Esophagus muscularis mucosa (tissue), 4 donors: ENCODE data around the gene ANKS1B.

ENCODE experiments used
- EP300 ChIP-seq: sonication (generic); formaldehyde crosslinking; IDR thresholded peaks from one replicate; pipeline ENCODE4 v1.6.1; 2017; ENCODE audit warnings: antibody characterized with exemption
- POLR2A ChIP-seq: fragments of 450-650 bp; IDR thresholded peaks from one replicate; pipeline ENCODE4 v1.6.1; 2017; ENCODE audit warnings: antibody characterized with exemption, moderate library complexity, mild to moderate bottlenecking, low read depth
- POLR2AphosphoS5 ChIP-seq, 2 donors: sonication (generic); formaldehyde crosslinking; IDR thresholded peaks; one replicate each; pipeline ENCODE4 v1.6.1; 2017; ENCODE audit warnings: antibody characterized with exemption in 2 of 2
- TF ChIP-seq, protein P1 (sequence below), 3 experiments: fragments of 200-600 bp in 2 of 3; fragments of 450-650 bp in 1 of 3; sonication (generic) in 2 of 3; IDR thresholded peaks; one replicate each; pipeline ENCODE4 v1.5.1; 2017 to 2019; ENCODE audit warnings: antibody characterized with exemption in 3 of 3, mild to moderate bottlenecking in 2 of 3, moderate library complexity in 1 of 3

DNA sequence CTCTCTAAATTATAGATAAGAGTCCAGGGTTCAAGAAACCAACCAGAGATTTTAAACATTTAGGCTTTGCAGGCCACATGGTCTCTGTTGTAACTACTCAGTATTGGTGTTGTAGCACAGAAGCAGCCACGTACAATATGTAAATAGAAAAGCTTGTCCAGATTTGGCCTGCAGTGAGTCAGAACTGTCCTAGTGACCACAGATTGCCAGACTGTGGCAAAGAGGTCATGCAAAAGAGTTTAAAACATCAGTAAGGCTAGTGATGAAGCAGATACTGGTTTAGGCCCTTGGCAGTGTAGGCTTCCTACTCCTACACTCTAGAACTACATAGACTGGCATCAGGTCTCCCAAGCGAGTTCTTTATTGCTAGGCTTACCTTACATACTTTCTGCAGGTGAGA lies 454.8 kb downstream of the ANKS1B start:
- TF ChIP-seq, protein P1, sequence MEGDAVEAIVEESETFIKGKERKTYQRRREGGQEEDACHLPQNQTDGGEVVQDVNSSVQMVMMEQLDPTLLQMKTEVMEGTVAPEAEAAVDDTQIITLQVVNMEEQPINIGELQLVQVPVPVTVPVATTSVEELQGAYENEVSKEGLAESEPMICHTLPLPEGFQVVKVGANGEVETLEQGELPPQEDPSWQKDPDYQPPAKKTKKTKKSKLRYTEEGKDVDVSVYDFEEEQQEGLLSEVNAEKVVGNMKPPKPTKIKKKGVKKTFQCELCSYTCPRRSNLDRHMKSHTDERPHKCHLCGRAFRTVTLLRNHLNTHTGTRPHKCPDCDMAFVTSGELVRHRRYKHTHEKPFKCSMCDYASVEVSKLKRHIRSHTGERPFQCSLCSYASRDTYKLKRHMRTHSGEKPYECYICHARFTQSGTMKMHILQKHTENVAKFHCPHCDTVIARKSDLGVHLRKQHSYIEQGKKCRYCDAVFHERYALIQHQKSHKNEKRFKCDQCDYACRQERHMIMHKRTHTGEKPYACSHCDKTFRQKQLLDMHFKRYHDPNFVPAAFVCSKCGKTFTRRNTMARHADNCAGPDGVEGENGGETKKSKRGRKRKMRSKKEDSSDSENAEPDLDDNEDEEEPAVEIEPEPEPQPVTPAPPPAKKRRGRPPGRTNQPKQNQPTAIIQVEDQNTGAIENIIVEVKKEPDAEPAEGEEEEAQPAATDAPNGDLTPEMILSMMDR (IDR thresholded peaks at IDR 0.05), result no peak
- TF ChIP-seq POLR2AphosphoS5 (IDR thresholded peaks at IDR 0.05) (no peak), EP300 (no peak), POLR2A (no peak)
